K562 (cell line): ENCODE measurements around the gene GZMM. TPM values are rescaled to one million over a fixed set of nuclear protein-coding genes. Genes with fewer than 3 reads are reported as not detected.

Experiments used
- CBX3 ChIP-seq, 2 experiments: IDR thresholded peaks; 1 replicate in 1 of 2; 2 replicates in 1 of 2; pipeline ENCODE4 v1.6.1; 2012; ENCODE audit warnings: inconsistent platforms in 2 of 2, low read length in 2 of 2, borderline replicate concordance in 1 of 2, control low read depth in 1 of 2
- DNMT1 ChIP-seq: fragments of 450-650 bp; IDR thresholded peaks from 2 replicates; pipeline ENCODE4 v1.6.1; 2016; ENCODE audit warnings: antibody characterized with exemption, mild to moderate bottlenecking
- HCFC1 ChIP-seq: IDR thresholded peaks from 2 replicates; pipeline ENCODE4 v1.6.1; 2012; ENCODE audit warnings: low read depth, low read length, improper control_type of control experiment
- HNRNPH1 ChIP-seq: fragments of 200-400 bp; formaldehyde crosslinking; optimal IDR thresholded peaks from 2 replicates; pipeline ENCODE3; 2017; ENCODE audit warnings: low read depth, mild to moderate bottlenecking, low read length, moderate library complexity
- JUND ChIP-seq, 2 experiments: IDR thresholded peaks; 2 replicates in 1 of 2; 3 replicates in 1 of 2; pipeline ENCODE4 v1.6.1; 2011; ENCODE audit warnings: borderline replicate concordance in 2 of 2, low read depth in 2 of 2, low read length in 2 of 2, improper control_type of control experiment in 1 of 2, missing biosample characterization in 1 of 2, missing genetic modification characterization in 1 of 2, missing genetic modification reagents in 1 of 2
- MECOM ChIP-seq: fragments of 250-450 bp; sonication (Bioruptor Pico); IDR thresholded peaks from 2 replicates; pipeline ENCODE4 v1.8.0; 2022; ENCODE audit warnings: inconsistent platforms
- NBN ChIP-seq: fragments of 450-650 bp; IDR thresholded peaks from 2 replicates; pipeline ENCODE4 v1.6.1; 2016; ENCODE audit warnings: low read depth, mild to moderate bottlenecking
- NFATC3 ChIP-seq: fragments of 450-650 bp; IDR thresholded peaks from 2 replicates; pipeline ENCODE4 v1.6.1; 2017; ENCODE audit warnings: mild to moderate bottlenecking
- PCBP1 ChIP-seq: fragments of 200-400 bp; formaldehyde crosslinking; IDR thresholded peaks from 2 replicates; pipeline ENCODE4 v1.6.1; 2018; ENCODE audit warnings: mild to moderate bottlenecking, low read depth, low read length; ENCODE audit not compliant: poor library complexity, severe bottlenecking
- PURB ChIP-seq: sonication (generic); formaldehyde crosslinking; IDR thresholded peaks from 2 replicates; pipeline ENCODE4 v1.9.0; 2021; ENCODE audit warnings: low read depth, mild to moderate bottlenecking, missing genetic modification reagents
- SMARCE1 ChIP-seq: fragments of 450-650 bp; IDR thresholded peaks from 2 replicates; pipeline ENCODE4 v1.7.1; 2016; ENCODE audit warnings: mild to moderate bottlenecking
- TFAM ChIP-seq: fragments of 250-450 bp; sonication (Bioruptor Pico); conservative IDR thresholded peaks from 2 replicates; pipeline ENCODE4 v1.5.0; 2021; ENCODE audit warnings: mild to moderate bottlenecking, moderate library complexity
- ZNF507 ChIP-seq: conservative IDR thresholded peaks from 2 replicates; pipeline ENCODE4 v1.6.1; 2017; ENCODE audit warnings: missing genetic modification characterization, missing compliant biosample characterization
- polyA plus RNA-seq, 8 experiments: library from polyadenylated mRNA; depleted of rRNA in 4 of 8; stranded (reverse) in 5 of 8; unstranded in 3 of 8; fragments of >200 nt; fragmentation: Nextera tagmentation in 2 of 8; fragmentation: Illumina TruSeq in 1 of 8; extraction: Ambion mirVana in 2 of 8; extraction: Trizol in 1 of 8; gene quantifications; 2 replicates each; pipeline versions ENCODE4 v1.2.1 to v1.2.3, GENCODE V29; 2011 to 2014; ENCODE audit warnings: inconsistent platforms in 1 of 8, missing spikeins in 1 of 8
- total RNA-seq, 7 experiments: library from RNA; depleted of rRNA in 6 of 7; stranded (reverse); fragments of >200 nt in 6 of 7; fragmentation: Illumina TruSeq in 2 of 7; extraction: Trizol in 2 of 7; gene quantifications; 2 replicates each; pipeline versions ENCODE4 v1.2.1 to v1.2.3, GENCODE V29; 2011 to 2021; ENCODE audit warnings: low replicate concordance in 1 of 7
- TF ChIP-seq, protein P1 (sequence below): fragments of 450-650 bp; IDR thresholded peaks from 2 replicates; pipeline ENCODE4 v1.6.1; 2016
- TF ChIP-seq, protein P2 (sequence below), 2 experiments: fragments of 250-450 bp in 1 of 2; fragments of 450-650 bp in 1 of 2; sonication (Bioruptor Pico) in 1 of 2; IDR thresholded peaks; 2 replicates each; pipeline versions ENCODE4 v1.6.1 to v1.8.0; 2016 to 2021; ENCODE audit warnings: mild to moderate bottlenecking in 2 of 2, moderate library complexity in 2 of 2, missing compliant biosample characterization in 1 of 2, missing genetic modification characterization in 1 of 2
- TF ChIP-seq, protein P3 (sequence below): conservative IDR thresholded peaks from 2 replicates; pipeline ENCODE4 v1.6.1; 2011; ENCODE audit warnings: low read depth, mild to moderate bottlenecking, low read length; ENCODE audit not compliant: control insufficient read depth
- TF ChIP-seq, protein P4 (sequence below): fragments of 250-450 bp; sonication (Bioruptor Pico); IDR thresholded peaks from 2 replicates; pipeline ENCODE4 v1.4.0; 2020; ENCODE audit warnings: mild to moderate bottlenecking
- TF ChIP-seq, protein P5 (sequence below): fragments of 250-450 bp; sonication (Bioruptor Pico); IDR thresholded peaks from 2 replicates; pipeline ENCODE4 v1.8.0; 2022; ENCODE audit warnings: moderate library complexity, mild to moderate bottlenecking, inconsistent platforms
- TF ChIP-seq, protein P6 (sequence below): sonication (generic); formaldehyde crosslinking; IDR thresholded peaks from 2 replicates; pipeline ENCODE4 v1.8.1; 2023; ENCODE audit warnings: mild to moderate bottlenecking, missing genetic modification reagents, moderate library complexity

Gene GZMM
- total and polyA plus RNA-seq, 9 of the 15 experiments (the other 6 are each of a cell fraction or from before 2014, with no cell fraction given): 0.08 to 2.6 (median 0.70) TPM; not detected in 2

DNA sequence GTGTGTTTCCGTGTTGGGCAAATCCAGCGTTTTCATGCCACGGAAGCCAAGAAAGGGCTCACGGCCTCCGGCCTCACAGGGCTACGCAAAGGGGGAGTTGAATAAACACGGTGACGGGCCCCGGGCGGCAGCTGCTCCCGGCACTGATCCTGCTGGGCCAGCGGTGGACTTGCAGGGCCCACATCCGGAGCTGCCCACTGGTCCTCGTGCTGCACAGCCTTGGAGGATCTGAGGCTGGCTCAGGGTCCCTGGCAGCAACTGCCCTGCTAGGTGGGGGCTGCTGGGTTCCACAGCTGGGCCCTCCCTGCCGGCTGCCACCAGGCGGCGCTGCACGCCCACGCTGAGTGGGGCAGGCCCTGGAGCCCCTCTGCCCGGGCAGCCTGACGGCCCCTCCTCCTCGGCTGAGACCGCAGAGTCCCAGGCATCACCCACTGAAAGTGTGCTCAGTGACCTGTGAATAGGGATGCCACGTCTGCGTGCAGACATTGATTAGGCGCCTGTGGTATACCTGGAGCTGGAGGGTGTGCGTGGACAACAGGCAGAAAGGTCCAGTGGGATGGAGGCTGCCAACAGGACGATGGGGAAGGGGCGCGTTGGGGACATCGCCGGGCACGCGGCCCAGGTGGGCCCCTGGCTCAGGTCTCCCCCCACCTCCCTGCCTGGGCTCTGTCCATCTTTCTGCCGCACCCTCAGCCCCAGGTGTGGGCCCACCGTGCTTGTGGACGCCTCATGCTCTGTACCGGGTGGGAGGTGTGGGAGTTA is 40.6 kb downstream of the GZMM start (continued):
- TF ChIP-seq NBN (0 out of 2 replicates have a peak, but pooled peaks have one; percentile 39), JUND (IDR thresholded peaks at IDR 0.05; ENCODE audit: borderline replicate concordance, low read depth, low read length) (no peak), JUND (tag; IDR thresholded peaks at IDR 0.05; ENCODE audit: borderline replicate concordance, low read depth, low read length) (no peak; the same call in 2 of the 3 replicates), HCFC1 (no peak), SMARCE1 (no peak), PURB (CRISPR knock-in tag) (no peak), CBX3 (IDR thresholded peaks at IDR 0.05; ENCODE audit: borderline replicate concordance in 1 of 2, low read length in 2 of 2) (no peak), NFATC3 (no peak), TFAM (CRISPR knock-in tag) (no peak), ZNF507 (no peak), HNRNPH1 (no peak), PCBP1 (peak; percentile 36), MECOM (no peak), DNMT1 (no peak)
- TF ChIP-seq, protein P1, sequence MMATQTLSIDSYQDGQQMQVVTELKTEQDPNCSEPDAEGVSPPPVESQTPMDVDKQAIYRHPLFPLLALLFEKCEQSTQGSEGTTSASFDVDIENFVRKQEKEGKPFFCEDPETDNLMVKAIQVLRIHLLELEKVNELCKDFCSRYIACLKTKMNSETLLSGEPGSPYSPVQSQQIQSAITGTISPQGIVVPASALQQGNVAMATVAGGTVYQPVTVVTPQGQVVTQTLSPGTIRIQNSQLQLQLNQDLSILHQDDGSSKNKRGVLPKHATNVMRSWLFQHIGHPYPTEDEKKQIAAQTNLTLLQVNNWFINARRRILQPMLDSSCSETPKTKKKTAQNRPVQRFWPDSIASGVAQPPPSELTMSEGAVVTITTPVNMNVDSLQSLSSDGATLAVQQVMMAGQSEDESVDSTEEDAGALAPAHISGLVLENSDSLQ: no peak
- TF ChIP-seq, protein P2, sequence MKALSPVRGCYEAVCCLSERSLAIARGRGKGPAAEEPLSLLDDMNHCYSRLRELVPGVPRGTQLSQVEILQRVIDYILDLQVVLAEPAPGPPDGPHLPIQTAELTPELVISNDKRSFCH (CRISPR knock-in tag; IDR thresholded peaks at IDR 0.05): no peak
- TF ChIP-seq, protein P2 (tag; IDR thresholded peaks at IDR 0.05): no peak; the same call in 1 of the 2 replicates
- TF ChIP-seq, protein P3, sequence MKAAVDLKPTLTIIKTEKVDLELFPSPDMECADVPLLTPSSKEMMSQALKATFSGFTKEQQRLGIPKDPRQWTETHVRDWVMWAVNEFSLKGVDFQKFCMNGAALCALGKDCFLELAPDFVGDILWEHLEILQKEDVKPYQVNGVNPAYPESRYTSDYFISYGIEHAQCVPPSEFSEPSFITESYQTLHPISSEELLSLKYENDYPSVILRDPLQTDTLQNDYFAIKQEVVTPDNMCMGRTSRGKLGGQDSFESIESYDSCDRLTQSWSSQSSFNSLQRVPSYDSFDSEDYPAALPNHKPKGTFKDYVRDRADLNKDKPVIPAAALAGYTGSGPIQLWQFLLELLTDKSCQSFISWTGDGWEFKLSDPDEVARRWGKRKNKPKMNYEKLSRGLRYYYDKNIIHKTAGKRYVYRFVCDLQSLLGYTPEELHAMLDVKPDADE: no peak
- TF ChIP-seq, protein P4, sequence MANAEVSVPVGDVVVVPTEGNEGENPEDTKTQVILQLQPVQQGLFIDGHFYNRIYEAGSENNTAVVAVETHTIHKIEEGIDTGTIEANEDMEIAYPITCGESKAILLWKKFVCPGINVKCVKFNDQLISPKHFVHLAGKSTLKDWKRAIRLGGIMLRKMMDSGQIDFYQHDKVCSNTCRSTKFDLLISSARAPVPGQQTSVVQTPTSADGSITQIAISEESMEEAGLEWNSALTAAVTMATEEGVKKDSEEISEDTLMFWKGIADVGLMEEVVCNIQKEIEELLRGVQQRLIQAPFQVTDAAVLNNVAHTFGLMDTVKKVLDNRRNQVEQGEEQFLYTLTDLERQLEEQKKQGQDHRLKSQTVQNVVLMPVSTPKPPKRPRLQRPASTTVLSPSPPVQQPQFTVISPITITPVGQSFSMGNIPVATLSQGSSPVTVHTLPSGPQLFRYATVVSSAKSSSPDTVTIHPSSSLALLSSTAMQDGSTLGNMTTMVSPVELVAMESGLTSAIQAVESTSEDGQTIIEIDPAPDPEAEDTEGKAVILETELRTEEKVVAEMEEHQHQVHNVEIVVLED (CRISPR knock-in tag): no peak
- TF ChIP-seq, protein P5, sequence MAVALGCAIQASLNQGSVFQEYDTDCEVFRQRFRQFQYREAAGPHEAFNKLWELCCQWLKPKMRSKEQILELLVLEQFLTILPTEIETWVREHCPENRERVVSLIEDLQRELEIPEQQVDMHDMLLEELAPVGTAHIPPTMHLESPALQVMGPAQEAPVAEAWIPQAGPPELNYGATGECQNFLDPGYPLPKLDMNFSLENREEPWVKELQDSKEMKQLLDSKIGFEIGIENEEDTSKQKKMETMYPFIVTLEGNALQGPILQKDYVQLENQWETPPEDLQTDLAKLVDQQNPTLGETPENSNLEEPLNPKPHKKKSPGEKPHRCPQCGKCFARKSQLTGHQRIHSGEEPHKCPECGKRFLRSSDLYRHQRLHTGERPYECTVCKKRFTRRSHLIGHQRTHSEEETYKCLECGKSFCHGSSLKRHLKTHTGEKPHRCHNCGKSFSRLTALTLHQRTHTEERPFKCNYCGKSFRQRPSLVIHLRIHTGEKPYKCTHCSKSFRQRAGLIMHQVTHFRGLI (CRISPR knock-in tag): no peak
- TF ChIP-seq, protein P6, sequence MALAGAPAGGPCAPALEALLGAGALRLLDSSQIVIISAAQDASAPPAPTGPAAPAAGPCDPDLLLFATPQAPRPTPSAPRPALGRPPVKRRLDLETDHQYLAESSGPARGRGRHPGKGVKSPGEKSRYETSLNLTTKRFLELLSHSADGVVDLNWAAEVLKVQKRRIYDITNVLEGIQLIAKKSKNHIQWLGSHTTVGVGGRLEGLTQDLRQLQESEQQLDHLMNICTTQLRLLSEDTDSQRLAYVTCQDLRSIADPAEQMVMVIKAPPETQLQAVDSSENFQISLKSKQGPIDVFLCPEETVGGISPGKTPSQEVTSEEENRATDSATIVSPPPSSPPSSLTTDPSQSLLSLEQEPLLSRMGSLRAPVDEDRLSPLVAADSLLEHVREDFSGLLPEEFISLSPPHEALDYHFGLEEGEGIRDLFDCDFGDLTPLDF (CRISPR knock-in tag): no peak
